Right ventricle myocardium superior (tissue), 1 donor: ENCODE measurements around the gene ANAPC1. TPM values are rescaled to one million over a fixed set of nuclear protein-coding genes. Genes with fewer than 3 reads are reported as not detected.
"Not testable (repeated sequence)": the region's sequence is repeated elsewhere in the genome, so short reads cannot be mapped to it uniquely, and the experiment has no call there.

Source experiments
- ATAC-seq: fragments of 200-7000 bp; cut with Tn5 transposase; one replicate; pipeline ENCODE4 v1.9.1; 2020; ENCODE audit warnings: mild to moderate bottlenecking; ENCODE audit not compliant: poor library complexity
- DNase-seq: peaks from one replicate; pipeline ENCODE4 v3.0.0-alpha.2; 2020
- intact Hi-C: fragments of 100-400 bp; cut with DNase I; formaldehyde crosslinking; loops from one replicate; pipeline ENCODE4 v1.11.2; 2022
- long read RNA-seq: library from polyadenylated mRNA; unstranded; transcript quantifications from one replicate; pipeline ENCODE4 v2.0.0, GENCODE V29; 2021
- total RNA-seq: library from RNA; stranded (reverse); fragmentation: NEBNext Ultra II Directional; extraction: Animal tissue kit (Norgen Biotek cat#: 25700); gene quantifications from one replicate; pipeline ENCODE4 v1.2.1, GENCODE V29; 2021
- donor health status: DM: no; HTN: yes; CAD: no; lungs with severe emphysema.

The ANAPC1 gene
- total RNA-seq: 17.1 TPM
- long read RNA-seq, full-length matches to known transcripts: 2 of 7 reads
- long read RNA-seq, partial matches to known transcripts: 2 of 7 reads
- long read RNA-seq, other reads (novel, unspliced or antisense): 3 of 7 reads

DNA sequence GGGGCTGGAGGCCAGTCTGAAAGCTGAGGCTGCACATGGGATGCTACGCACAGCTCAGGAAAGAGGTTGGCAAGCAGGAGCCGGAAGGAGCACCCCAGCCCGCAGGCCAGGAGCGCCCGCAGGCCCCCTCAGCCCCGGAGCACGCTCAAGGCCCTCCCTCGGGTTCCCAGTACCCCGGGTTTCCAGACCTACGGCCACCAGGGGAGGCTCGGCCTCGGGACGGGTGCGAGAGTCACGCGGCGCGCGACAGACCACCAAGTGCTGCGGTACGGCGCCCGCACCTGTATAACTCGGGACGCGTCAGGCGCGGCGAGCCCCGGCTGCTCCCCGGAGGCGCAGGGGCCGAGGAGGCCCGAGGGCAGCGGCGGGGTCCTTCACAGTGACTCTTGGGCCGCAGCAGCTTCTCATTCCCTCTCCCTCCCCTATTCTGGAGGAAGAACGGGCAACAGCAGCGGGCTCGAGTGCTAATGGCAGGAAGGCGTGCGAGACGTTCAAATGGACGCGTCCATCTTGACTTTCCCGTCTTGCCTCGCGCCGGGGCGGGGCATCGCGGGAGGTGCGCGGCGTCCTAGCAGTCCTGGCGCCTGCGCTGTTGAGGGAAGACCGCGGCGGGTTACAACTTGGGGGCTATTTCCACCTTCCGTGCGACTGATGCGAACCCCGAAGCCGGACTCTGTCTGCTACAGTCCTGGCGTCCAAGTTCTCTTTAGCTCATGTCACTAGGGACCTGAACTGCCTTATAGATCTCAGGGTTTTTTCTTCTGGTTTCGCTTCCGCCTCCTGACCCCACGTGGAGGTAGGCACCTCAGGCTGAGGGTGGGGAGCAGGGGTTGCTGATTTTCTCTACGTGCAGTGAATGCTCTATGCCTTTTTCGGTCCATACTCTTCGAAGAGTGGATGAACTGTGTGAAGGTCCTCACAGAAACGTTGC lies at the start of gene ANAPC1:
TSS of gene ANAPC1 (minus strand) at position 533 of the 931 bp plus-strand sequence. CDS start 3,368 bp downstream, outside the sequence.
- peak; percentile 98 for ATAC-seq
- DNase-seq: peak; percentile 92
- intact Hi-C loops: no loop called here

DNA sequence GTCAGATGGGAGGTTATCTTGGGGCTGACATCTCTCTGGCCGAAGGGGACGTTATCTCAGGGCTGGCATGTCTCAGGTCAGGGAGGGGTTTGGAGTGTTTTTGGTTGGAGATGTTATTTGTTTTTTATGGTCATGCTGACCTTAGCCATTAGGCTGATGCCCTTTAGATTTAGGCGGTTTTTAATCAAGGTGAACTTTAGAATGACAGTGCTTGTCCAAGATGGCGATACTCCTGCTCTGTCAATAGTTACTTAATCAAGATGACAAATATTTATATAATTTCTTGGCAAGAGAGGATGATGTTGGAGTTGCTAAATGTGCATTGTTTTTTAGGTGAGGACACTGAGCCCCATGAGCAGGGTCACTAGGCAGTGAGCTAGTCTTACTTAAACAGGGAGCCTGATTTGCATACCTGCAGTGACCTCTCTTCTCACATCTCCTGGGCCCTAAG lies 48.9 kb upstream of the ANAPC1 start:
- no peak for ATAC-seq
- intact Hi-C loops: no loop called here
- no peak for DNase-seq

DNA sequence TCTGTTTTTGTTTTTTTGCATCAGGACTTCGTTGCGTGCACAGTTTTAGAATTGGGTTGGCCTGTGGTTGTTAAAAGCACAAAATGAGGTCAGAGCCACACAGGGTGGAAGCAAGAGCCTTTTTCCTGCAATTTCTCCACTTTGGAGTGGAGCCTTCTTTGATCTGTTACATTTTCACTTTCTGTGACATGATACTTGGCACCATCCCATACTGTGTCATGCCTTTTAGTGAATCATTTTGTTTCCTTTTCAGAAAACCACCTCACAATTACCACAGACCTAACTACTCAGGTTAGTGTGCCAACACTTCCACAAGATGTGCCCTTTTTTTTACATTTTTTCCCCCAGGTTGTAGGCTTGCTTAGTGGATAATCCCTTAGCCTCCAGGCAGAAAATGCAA lies 46.9 kb upstream of the ANAPC1 start:
- ATAC-seq: no peak
- intact Hi-C loops: no loop called here
- DNase-seq: no peak

- ATAC-seq: no peak
- DNase-seq: no peak
- intact Hi-C loops: no loop called here
These were observed 46.4 kb upstream of the ANAPC1 start for GRCh38 chr2:111930409-111930808.

DNA sequence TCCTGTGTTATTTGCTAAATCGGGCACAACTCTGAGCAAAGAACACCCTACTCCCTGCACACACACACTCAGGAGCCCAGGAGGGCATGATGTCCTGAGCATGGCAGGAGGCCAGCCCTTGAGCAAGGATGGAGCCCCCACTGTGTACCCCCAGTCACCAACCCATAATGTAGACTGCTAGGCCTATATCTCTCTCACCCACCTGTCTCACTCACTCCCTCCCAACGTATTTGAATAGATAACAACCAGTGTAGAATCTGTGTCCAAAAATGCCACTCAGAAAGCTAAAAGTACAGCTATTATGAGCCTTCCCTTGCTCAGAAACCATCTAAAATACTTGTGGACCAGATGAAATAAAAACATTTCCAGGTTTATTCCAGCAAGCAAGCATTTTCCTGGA lies 43.7 kb upstream of the ANAPC1 start:
- intact Hi-C loops: no loop called here
- ATAC-seq: no peak
- no peak for DNase-seq

DNA sequence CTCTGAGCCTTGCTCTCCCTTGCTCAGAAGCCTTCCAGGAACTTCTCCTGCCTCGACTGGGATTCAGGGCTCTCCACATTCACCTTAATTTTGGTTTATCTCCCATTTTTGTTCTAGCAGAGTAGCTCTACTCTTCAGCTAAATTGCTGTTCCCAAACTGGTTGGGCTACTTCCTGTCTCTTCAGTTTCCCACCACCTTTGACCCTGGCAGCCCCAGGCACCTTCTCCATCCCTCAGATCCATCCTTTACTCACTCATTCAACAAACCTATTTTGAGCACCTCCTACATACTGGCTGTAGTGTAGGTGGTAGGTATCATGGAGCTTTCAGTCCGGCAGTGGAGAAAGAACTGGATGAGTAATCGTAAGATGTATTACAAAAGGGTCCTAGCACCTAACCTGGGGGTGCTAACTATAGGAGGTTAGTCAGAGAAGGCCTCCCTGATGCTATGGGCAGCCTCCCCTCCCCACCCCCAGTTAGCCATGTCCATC lies 40.7 kb upstream of the ANAPC1 start:
- intact Hi-C loops: no loop called here
- ATAC-seq (no peak), DNase-seq (no peak)

DNA sequence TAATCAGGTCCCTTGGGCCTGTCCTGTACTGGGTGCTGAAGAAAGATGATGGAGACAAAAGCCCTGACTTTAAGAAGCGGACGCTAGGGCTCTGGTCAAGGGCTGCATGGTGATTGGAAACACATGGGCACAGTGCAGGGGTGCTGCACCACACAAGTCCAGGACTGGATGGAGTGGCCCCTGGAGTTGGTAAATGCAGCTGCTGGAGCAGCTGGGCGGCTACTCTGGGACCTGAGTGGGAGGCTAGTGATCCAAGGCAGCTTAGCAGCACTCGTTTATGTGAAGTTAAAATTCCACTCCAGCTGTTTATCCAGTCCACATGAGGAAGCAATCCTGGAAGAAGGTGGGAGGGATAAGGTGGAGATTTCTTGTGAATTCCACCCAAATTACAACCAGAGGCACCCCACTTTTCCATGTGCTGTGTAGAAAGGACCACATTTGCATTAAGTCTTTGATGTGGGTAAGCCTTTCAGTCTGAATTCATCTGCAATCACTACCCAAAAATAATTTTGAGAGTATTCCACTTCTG lies 39.3 kb upstream of the ANAPC1 start:
- no peak for ATAC-seq
- intact Hi-C loops: no loop called here
- no peak for DNase-seq

GRCh38 chr2:111919794-111920608 lies 36.0 kb upstream of the ANAPC1 start:
- peak; percentile 67 for DNase-seq
- intact Hi-C loops: no loop called here
- peak; percentile 87 for ATAC-seq

- ATAC-seq: peak; percentile 23
- intact Hi-C loops: no loop called here
- no peak for DNase-seq
These were observed 35.4 kb upstream of the ANAPC1 start for GRCh38 chr2:111919365-111919764.

GRCh38 chr2:111918383-111918806 lies 34.4 kb upstream of the ANAPC1 start:
- intact Hi-C loops: no loop called here
- DNase-seq (no peak), ATAC-seq (no peak)

- no peak for ATAC-seq
- no peak for DNase-seq
- intact Hi-C loops: no loop called here
These were observed 33.1 kb upstream of the ANAPC1 start for GRCh38 chr2:111917106-111917505.

- DNase-seq (no peak), ATAC-seq (no peak)
- intact Hi-C loops: no loop called here
These were observed 28.6 kb upstream of the ANAPC1 start for GRCh38 chr2:111912547-111912946.

DNA sequence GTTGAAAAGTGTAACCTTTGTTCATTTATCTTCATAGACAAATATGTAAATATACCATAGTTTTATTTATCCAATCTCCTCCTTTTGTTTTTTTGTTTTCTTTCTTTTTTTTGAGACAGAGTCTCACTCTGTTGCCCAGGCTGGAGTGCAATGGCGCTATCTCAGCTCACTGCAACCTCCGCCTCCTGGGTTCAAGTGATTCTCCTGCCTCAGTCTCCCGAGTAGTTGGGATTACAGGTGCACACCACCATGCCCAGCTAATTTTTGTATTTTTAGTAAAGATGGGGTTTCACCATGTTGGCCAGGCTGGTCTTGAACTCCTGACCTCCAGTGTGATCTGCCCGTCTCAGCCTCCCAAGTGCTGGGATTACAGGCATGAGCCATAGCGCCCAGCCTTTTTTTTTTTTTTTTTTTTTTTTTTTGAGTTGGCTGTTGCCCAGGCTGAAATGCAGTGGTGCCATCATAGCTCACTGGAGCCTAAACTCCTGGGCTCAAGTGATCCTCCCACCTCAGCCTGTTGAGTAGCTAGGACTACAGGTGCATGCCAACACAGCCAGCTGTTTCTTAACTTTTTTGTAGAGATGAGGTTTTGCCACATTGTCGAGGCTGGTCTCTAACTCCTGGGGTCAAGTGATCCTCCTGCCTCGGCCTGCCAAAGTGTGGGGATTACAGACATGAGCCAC lies 27.4 kb upstream of the ANAPC1 start:
- ATAC-seq, DNase-seq, intact Hi-C loops: not testable (repeated sequence)

DNA sequence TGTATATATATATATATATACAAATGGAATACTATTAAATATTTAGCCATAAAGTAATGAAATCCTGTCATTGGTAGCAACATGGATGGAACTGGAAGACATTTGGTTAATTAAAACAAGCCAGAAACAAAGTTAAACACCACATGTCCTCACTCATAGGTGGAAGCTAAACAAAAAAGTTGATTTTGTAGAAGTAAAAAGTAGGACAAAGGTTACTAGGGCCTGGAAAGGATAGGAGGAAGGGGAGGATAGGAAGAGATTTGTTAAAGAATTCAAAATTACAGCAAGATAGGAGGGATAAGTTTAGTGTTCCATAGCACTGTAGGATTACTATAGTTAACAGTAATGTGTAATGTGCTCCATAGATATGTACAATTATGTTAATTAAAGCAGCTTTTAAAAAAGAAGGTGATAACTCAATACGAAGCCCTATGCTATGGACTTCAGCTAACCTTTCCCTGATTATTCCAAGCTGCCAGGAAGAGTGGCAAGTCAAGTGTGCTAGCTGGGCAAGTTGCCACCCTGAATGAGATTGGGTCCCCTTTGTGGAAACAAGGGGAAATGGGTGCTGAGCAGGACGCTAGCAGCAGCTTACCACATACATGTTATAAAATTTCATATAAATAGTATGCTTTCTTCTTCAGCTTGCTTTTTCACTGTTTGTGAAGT lies 26.8 kb upstream of the ANAPC1 start:
- peak; percentile 49 for ATAC-seq
- intact Hi-C loops: no loop called here
- DNase-seq: no peak

DNA sequence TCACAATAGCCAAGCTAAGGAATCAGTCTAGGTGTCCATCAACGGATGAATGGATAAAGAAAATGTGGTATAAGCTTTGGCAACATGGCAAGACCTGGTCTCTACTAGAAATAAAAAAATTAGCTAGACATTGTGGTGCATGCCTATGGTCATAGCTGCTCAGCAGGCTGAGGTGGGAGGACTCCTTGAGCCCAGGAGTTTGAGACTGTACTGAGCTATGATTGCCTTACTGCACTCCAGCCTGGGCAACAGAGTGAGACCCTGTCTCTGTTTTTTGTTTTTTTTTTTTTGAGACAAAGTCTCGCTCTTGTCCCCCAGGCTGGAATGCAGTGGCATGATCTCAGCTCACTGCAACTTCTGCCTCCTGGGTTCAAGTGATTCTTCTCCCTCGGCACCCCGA lies 26.0 kb upstream of the ANAPC1 start:
- intact Hi-C loops: not testable (repeated sequence)

GRCh38 chr2:111909079-111909478 lies 25.1 kb upstream of the ANAPC1 start:
- DNase-seq: no peak
- intact Hi-C loops: no loop called here
- ATAC-seq: no peak

More for the DNA sequence above, 26.0 kb upstream of the ANAPC1 start:
- ATAC-seq, DNase-seq: not testable (repeated sequence)

- DNase-seq: no peak
- ATAC-seq: peak; percentile 49
- intact Hi-C loops: no loop called here
These were observed 24.6 kb upstream of the ANAPC1 start for GRCh38 chr2:111908578-111908977.
